Measurements from ENCODE around the gene MFSD11.
"Not testable (repeated sequence)": the region's sequence is repeated elsewhere in the genome, so short reads cannot be mapped to it uniquely, and the experiment has no call there.

Gene MFSD11

GRCh38 chr17:76709077-76709950 lies 28.6 kb upstream of the MFSD11 start:
- peak; percentile 18 for DNase-seq

GRCh38 chr17:76709951-76710862 lies 27.7 kb upstream of the MFSD11 start:
- peak; percentile 14 for DNase-seq

GRCh38 chr17:76710863-76711611 lies 26.9 kb upstream of the MFSD11 start, which contains the start of gene MXRA7:
MXRA7 (minus strand) TSS chr17:76710965; CDS start chr17:76710946, 19 bp downstream.
- peak; percentile 74 for DNase-seq

GRCh38 chr17:76712321-76712720 lies 25.6 kb upstream of the MFSD11 start:
- not testable (repeated sequence) for DNase-seq

- no peak for DNase-seq
Measured at GRCh38 chr17:76713765-76714164, 24.2 kb upstream of the MFSD11 start.

GRCh38 chr17:76714336-76714735 lies 23.6 kb upstream of the MFSD11 start:
- no peak for DNase-seq

GRCh38 chr17:76714822-76715495 lies 23.0 kb upstream of the MFSD11 start:
- peak; percentile 45 for DNase-seq

- DNase-seq: no peak
Measured at GRCh38 chr17:76715496-76715830, 22.5 kb upstream of the MFSD11 start.

- no peak for DNase-seq
Measured at GRCh38 chr17:76716146-76716838, 21.6 kb upstream of the MFSD11 start.

GRCh38 chr17:76716839-76717215 lies 21.1 kb upstream of the MFSD11 start:
- DNase-seq: no peak

- DNase-seq: no peak
Measured at GRCh38 chr17:76718516-76718915, 19.4 kb upstream of the MFSD11 start.

- no peak for DNase-seq
Measured at GRCh38 chr17:76720211-76720610, 17.7 kb upstream of the MFSD11 start.

- DNase-seq: no peak
Measured at GRCh38 chr17:76720941-76721340, 17.0 kb upstream of the MFSD11 start.

- no peak for DNase-seq
Measured at GRCh38 chr17:76721463-76721862, 16.5 kb upstream of the MFSD11 start.

GRCh38 chr17:76722279-76722678 lies 15.6 kb upstream of the MFSD11 start:
- no peak for DNase-seq

GRCh38 chr17:76722977-76723376 lies 14.9 kb upstream of the MFSD11 start:
- DNase-seq: not testable (repeated sequence)

GRCh38 chr17:76723812-76724211 lies 14.1 kb upstream of the MFSD11 start:
- DNase-seq: no peak

- DNase-seq: peak; percentile 59
Measured at GRCh38 chr17:76725580-76726230, 12.2 kb upstream of the MFSD11 start.

- DNase-seq: peak; percentile 95
Measured at GRCh38 chr17:76726231-76726775, 11.6 kb upstream of the MFSD11 start, which contains the start of gene JMJD6. JMJD6 (minus strand) TSS chr17:76726606; CDS start chr17:76726475, 131 bp downstream.

Measured in NCI-H146 (cell line).